DMS53 (cell line): ENCODE data around the gene PSTPIP2.

Experiments
- DNase-seq: peaks from one replicate; lab custom pipeline; 2025; lab: John Stamatoyannopoulos, UW

Gene PSTPIP2, protein sequence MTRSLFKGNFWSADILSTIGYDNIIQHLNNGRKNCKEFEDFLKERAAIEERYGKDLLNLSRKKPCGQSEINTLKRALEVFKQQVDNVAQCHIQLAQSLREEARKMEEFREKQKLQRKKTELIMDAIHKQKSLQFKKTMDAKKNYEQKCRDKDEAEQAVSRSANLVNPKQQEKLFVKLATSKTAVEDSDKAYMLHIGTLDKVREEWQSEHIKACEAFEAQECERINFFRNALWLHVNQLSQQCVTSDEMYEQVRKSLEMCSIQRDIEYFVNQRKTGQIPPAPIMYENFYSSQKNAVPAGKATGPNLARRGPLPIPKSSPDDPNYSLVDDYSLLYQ

DNA sequence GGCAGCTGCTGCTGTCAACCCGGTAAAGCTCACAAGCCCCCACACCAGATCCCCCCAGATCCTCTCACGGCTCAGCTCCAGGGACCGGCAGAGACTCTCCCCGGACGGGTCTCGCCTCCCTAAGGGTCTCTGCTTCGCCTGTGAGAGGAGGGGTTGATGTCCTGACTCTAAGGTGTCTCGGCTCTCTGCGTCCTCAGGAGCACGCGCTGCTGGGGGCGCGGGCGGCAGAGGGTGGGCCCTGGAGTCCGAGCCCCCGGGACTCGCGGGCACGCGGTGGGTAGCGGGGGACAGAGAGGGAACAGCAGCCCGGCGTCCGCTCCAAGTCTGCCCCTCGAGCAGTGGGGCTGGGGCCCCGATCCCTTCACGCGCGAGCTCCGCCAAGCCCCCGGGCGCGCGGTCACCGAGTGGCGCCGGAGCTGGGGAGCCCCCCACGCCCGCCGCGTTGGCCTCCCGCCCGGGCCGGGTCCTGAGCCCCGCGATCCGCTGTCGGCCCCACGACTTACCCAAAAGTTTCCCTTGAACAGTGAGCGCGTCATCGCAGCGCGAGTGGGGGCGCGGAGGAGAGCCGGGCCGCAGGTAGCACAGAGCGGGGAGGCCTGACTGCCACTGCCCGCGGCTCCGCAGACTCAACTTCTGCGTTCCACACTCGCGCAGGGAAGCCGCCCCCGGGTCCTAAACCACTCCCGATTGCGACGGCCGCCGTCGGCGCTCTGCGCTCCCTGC is at the start of gene PSTPIP2:
PSTPIP2 (minus strand) TSS at position 608 of the 723 bp plus-strand sequence; CDS start at position 536, 72 bp downstream.
- peak; percentile 79 for DNase-seq

DNA sequence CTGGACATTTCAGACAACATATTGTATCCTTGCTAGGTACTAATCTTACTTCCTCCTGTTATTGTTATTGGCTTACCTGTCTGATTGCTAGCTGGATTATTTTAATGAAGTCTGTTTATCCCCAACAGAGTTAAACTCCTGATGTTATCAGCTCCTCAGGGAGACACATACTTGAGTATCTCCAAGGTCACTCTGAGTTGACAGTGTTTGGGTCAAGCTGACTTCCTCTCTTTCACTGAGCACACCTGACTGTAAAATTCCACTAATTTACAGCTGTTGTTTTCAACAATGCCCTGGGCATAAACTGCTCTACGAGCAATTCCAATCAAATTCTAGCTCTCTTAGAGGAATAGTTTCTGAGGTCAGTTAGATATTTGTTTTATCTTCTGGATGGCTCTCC is 41.7 kb upstream of the PSTPIP2 start:
- DNase-seq, result no peak

DNA sequence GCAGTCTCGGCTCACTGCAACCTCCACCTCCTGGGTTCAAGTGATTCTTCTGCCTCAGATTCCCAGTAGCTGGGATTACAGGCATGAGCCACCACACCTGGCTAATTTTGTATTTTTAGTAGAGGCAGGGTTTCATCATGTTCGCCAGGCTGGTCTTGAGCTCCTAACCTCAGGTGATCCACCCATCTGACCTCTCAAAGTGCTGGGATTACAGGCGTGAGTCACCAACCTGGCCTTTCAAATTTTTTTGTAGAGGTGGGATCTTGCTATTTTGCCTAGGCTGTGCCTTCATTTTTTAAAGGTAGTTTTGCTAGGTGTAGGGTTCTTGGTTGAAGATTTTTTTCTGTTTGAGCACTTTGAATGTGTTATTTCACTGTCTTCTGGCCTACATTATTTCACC is 38.3 kb upstream of the PSTPIP2 start:
- no peak for DNase-seq

DNA sequence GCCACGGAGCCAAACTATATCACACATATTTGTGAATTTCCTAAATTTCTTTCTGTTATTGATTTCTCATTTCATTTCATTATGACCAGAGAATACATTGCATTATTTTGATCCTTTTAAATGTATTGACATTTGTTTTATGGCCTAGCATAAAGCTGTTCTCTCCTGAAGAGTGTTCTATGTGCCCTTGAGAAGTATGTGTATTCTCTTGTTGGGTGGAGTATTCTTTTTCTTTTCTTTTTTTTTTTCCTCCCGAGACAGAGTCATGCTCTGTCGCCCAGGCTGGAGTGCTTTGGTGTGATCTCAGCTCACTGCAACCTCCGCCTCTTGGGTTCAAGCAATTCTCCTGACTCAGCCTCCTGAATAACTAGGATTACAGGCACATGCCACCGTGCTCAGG is 37.3 kb upstream of the PSTPIP2 start:
- no peak for DNase-seq

DNA sequence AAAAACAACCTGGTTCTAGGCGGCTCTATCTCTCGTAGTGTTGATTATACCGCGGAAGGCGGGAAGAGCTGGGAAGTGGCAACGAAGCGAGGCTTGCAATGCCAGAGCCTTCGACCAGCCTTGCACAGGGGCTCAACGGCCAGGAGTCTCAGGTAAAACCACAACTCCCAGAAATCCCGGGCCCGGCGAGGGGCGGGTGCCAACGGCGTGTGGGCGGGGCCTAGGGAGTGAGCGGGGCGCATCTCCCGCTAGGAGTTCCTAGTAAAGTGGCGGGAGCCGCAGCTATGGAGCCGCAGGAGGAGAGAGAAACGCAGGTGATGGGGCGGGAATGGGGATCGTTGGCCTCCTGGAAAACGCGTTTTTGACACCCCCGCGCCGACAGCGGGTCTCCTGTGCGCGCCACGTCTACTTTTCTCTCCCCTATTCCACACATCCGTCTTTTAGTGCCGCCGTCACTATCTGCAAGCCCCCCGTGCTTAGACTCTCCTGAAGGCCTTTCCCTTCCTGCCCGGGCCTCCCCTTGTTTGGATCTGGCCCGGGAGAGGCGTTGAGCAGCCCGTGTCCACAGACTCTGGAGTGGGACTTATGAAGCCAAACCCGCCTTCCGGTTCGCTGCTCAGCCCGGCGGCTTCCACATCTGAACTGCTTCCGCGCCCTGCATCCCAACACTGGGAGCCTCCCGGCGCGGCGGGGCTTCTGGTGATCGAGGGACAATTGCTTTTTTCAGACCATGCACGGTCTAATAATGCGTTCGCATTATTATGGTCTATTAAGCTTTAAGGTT is 32.3 kb upstream of the PSTPIP2 start, which contains the start of gene HAUS1:
HAUS1 (plus strand) TSS at position 258 of the 784 bp plus-strand sequence; CDS start at position 285, 27 bp downstream.
- DNase-seq, result peak; percentile 99

DNA sequence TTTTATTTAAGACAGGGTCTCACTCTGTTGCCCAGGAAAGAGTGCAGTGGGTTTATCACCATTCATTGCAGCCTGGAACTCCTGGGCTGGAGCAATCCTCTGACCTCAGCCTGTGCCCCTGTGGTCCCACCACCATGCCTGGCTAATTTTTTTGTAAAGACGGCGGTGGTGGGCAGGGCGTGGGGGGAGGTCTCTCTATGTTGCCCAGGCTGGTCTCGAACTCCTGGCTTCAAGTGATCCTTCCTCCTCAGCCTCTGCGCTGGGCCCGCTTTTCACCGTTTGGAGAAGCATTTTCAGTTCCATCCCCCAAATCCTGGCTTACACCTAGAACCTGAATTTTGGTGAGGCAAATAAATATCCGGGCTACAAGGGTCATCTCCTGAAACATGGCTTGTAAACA is 27.4 kb upstream of the PSTPIP2 start:
- no peak for DNase-seq

DNA sequence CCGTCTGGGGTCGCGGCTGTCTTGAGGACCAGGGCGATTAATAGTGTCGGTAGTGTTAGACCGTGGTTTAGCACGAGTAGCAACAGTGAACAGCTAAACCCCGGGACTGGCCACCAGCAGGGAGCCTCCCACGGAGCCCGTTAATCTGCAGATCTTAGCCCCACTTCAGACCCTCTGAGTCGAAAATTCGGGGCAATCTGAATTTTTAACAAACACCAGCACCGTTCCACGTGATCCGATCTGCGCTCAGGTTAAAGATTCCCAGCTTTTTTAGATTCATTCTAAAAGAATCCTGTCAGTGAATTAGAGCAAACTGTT is 26.5 kb upstream of the PSTPIP2 start:
- DNase-seq, result peak; percentile 69

DNA sequence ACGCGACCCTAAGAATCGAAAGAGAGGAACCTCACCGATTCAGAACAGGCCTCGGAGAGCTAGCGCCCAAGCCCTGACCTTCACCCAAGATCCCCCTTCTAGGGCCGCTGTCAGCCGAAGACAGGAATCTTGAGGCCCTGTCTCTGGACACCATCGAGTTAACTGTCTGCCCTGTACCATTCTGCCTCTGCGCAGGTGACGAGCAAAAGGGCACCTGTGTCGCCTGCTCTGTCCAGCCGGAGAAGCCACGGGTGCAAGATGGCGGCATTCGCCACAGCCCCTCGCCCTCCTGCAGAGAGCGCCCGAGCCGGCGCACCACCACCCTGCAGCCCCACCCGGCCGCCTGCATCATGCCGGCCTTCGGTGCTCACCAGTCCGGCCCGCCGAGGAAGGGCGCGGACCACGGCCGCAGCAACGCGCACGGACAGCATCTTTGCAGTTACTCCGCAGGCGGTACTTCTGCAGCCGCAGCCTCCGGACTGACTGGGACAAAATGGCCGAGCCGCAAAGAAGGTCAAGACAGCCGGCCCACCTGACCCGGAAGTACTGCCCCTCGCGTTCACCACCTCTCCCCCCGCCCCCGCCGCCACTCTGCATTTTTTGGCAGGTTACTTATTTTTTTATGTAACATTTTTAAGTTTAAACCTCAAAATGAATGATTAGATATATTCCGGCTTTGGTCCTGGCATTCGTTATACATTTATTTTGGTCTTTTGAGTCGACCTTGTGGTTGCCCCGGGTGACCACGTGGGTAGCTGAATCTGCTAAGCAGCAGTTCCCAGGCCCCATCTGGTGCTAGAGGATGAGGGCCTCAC is 25.9 kb upstream of the PSTPIP2 start, which contains the start of gene ATP5F1A:
ATP5F1A (minus strand) TSS at position 496 of the 815 bp plus-strand sequence; CDS start at position 431, 65 bp downstream.
- DNase-seq, result peak; percentile 96

DNA sequence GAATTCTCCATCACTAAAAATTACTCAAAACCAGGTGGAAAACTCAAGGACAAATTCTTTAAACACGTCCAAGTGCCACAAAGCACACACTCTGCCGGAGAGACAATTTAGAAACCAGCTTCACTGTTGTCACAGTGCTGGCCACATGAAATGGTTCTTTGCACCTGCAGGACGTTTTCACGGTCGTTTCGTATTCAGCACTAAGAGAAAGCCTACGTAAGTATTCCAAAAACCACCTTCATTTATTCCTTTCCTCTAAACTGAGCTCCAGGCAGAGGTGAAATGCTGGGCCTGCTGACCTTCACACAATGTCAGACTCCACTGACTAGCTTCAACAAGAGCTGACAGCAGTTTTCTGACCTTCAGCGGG is 25.4 kb upstream of the PSTPIP2 start:
- peak; percentile 68 for DNase-seq

DNA sequence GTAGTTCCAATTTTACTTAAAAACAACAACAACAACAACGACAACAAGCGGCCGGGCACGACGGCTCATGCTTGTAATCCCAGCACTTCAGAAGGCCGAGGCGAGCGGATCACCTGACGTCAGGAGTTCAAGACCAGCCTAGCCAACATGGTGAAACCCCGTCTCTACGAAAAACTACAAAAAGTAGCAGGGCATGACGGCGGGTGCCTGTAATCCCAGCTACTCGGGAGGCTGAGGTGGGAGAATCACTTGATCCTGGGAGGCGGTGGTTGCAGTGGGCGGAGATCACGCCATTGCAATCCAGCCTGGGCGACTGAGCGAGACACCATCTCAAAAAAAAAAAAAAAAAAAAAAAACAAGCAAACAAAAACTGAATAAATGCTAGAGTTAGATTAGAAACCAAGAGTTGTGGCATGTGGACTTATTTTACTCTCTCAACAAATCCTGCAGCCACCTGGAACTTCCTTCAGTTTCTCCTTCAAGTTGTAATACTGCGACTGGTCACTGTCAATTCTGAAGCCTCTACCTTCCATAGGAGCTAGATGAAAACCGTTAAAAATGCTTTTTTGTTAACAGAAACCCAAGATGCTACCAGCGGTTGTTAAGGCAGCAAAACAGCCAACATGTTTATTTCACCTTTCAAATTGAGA is 24.7 kb upstream of the PSTPIP2 start:
- peak; percentile 38 for DNase-seq

DNA sequence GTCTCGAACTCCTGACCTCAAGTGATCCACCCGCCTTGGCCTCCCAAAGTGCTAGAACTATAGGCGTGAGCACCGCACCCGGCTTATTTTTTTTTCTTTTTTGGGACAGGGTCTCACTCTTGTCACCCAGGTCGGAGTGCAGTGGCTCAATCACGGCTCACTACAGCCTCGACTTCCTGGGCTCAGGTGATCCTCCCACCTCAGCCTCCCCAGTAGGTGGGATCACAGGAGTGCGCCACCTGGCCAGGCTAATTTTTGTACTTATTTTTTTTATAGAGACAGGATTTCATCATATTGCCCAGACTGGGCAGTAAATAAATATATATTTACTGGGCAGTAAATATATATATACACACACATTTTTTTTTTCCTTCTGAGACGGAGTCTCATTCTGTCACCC is 23.5 kb upstream of the PSTPIP2 start:
- no peak for DNase-seq

DNA sequence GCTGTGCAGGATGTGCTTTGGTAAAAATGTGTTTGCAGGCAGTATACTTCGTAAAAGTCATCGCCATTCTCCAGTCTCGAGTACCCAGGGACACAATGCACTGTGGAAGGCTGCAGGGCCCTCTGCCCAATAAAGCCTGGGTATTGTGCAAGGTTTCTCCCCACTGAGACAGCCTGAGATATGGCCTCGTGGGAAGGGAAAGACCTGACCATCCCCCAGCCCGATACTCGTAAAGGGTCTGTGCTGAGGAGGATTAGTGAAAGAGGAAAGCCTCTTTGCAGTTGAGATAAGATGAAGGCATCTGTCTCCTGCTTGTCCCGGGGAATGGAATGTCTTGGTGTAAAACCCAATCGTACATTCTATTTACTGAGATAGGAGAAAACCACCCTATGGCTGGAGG is 16.4 kb upstream of the PSTPIP2 start:
- DNase-seq, result peak; percentile 83

DNA sequence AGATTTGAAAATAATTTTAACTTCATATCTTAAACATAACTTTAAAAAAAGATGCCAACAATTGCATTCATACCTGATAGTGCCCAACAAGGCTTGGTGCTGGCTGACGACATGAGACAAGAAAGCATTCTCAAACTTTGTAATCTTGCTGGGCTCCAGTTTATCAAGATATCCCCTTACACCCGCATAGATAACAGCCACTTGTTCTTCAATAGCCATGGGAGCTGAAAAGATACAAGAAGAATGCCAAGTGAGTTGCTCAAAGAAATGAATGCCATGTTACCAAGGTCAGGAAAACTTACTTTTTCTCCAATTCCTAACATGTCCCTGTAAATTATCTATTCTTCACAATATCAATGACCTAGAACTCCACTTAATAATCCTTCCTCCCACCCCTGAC is 12.4 kb upstream of the PSTPIP2 start:
- no peak for DNase-seq

DNA sequence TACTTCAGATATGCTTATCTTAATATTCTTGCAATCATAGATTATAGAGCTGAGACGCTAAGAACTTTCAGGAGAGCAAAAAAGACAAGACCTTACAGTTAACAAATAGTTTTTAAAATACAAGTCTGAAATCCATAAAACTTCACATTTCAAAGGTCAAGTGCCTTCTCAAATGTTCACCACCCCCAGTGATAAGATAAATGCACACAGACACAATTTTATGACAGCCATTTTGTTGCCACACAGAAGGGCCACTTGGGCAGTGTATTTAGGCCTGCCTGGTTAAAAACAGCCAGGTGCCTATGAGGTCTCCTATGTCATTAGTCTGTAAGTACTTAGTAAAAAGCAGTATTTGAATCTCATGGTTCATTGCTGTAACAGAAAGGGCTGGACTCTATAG is 8.1 kb upstream of the PSTPIP2 start:
- peak; percentile 30 for DNase-seq

DNA sequence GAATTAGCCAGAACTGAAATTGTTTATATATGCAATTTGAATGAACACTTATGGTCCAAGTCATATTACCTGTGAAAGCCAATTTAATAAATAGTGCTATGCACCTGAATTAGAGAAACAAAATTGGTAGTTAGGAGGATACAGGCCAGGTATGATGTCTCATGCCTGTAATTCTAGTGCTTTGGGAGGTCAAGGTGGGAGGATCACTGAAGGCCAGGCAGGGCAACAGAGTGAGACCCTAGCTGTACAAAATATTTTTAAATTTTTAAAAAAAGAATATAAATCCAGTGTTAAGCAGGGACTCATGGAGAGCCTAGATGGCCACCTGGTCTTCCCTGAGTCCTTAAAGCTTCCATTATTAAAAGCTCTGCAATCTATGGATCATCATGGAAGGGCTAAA is 7.3 kb upstream of the PSTPIP2 start:
- DNase-seq, result no peak

DNA sequence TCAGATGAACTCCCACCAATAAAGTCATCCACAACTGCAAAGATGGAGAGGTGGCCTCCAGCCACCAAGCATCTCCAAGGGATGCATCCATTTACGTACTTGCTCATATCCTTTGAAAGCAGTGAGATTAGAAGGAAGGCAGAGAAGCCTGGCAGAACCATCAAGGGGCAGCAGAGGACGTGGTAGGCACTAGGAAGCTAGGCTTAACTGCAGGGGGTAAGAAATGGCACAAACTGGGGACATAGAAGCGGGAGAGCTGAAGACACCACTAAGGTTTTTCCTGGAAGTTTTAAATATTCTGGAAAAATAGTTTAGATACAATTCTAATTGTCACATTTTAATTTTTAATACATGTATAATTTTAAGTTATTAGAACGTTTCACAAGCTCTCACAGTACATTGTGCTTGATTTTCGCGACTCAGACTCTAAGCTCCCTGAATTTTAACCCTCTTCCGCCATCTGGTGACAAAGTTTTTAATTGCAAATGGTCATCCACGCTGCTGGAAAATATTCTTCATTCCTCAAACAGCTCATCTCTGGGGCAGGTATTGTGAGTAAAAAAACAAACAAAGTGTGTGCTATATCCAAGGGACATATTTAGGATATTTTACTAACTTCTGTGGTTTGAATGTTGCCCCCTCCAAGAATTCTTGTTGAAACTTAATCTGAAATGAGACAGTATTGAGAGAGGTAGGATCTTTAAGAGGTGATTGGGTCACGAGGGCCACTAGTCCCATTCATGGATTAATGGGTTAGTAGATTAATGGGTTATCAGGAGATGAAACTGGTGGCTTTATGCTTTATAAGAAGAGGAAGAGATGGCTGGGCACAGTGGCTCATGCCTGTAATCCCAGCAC is 1.6 kb upstream of the PSTPIP2 start:
- DNase-seq, result peak; percentile 89

DNA sequence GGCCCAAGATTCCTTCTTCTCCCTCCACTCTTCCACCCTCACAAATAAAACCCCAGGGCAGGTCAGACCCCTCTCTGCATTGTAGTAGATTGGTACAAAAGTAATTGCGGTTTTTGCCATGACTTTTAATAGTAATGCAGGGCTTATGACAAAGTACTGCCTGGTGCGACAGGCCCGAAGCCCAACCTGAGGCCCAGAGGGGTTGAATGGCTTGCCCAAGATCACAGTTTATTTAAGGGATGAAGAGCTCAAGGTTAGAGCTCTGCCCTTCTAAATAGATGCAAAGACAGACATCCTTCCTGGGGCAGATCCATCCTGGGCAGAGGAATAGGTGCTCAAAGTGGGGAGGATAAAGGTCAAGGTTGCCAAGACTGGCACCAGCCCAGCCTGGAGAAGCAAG is 899 bp upstream of the PSTPIP2 start:
- DNase-seq, result no peak

DNA sequence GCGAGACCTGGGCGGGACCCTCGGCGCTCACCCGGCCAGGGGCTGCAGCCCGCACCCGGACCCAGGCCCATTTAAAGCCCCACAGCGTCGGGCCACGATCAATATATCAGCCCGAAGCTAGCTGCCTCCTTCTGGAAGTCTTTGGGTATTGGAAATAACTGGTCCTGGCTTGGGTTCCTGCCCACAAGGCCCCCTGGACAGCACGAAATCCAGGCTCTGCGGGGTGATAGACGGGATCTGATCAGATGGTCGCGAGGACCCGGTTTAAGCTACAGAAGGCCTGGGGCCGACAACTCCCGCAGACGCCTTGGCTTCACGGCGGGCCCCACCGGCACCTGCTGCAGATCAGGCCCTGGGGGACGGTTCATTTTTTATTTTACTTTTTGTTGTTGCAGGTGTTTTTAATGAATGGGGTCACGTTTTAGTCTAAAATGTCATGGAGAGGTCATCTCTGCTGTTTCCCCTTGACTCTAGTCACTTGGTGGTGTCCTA is 362 bp upstream of the PSTPIP2 start:
- DNase-seq, result no peak

DNA sequence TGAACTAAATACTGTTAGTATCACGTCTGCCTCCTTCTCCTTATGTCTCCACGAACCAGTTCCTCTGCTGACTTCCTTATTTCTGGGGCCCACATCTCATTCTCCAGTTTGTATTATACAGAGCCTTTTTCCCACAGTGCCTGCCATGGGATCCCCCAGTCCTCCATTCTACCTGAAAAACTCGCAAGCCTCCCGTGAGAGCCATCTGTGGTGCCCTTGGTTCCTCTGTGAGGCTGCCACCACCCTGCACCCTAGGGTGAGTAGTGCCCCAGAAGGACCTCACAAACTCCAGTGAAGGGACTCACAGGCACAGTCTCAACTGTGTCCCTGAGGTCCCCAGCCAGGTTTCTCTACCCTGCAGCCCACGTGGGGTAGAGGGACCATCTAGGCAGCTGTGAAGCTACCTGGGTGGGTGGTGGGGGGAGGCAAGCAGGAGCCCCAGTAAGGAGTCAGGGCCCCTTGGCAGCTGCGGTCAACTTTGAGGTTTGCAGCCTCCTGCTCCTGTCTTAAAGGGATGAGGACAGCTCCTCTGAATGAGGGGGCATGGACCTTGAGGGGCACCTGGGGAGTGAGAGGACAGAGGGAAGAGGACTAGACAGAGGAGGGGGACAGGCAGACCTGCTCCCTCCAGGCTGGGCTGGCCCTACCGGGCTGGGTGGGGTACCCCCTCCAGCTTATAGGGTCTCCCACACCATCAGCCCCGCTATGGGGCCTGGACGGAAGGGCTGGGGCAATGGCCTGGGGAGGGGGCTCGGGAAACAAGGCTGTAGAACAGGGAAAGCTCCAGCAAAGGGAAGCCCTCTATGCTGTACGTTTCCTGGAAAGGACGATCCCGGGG is 1.0 kb downstream of the PSTPIP2 start:
- DNase-seq, result no peak
